ENCODE measurements around the gene ARL4C. TPM values are rescaled to one million over a fixed set of nuclear protein-coding genes. Genes with fewer than 3 reads are reported as not detected.
A peak's percentile ranks its signal among the peaks of the same experiment; 100 is the strongest.

The ARL4C gene
- total and polyA plus RNA-seq, 8 donors, result 15.8 to 28.5 (median 24.2) TPM

- Histone ChIP-seq H3K9me3 (no peaks in the 10 kb centered on the region), H3K27ac (no peak overlapping the region), H3K36me3 (no peaks in the 10 kb centered on the region), H3K4me1 (peaks cover 3 to 14% of the 10 kb centered on the region in 2 donors), H3K27me3 (peaks cover 0 to 20% of the 10 kb centered on the region in 2 donors), H3K4me3 (no peak overlapping the region)
- ATAC-seq (peak; percentile 61), DNase-seq (peak in 2 of 4 donors; percentile 53 to 55)
- intact Hi-C loops (cut with DNase I), result loop anchor here in 1 of 2 donors (5.0 to 10.0 kb wide), 2 partner anchors 363 to 526 kb away; no protein-coding TSS in a partner anchor
- peak; percentile 35 to 55 for TF ChIP-seq CTCF (IDR thresholded peaks at IDR 0.05)
Measured at GRCh38 chr2:234500394-234501006, 3.6 kb upstream of the ARL4C start.

GRCh38 chr2:234497594-234498235 is 834 bp upstream of the ARL4C start:
- no peak for ATAC-seq
- H3K36me3 ChIP-seq, result no peaks in the 10 kb centered on the region
- H3K9me3 ChIP-seq, result no peaks in the 10 kb centered on the region
- TF ChIP-seq CTCF (IDR thresholded peaks at IDR 0.05), result no peak
- intact Hi-C loops (cut with DNase I), result loop anchor here in 1 of 2 donors (5.0 kb wide), 1 partner anchor 205 kb away; no protein-coding TSS in a partner anchor
- peak overlapping the region; percentile 49 to 75 for H3K27ac ChIP-seq
- H3K4me3 ChIP-seq, result peak overlapping the region; percentile 25 to 63
- peaks cover 0 to 39% of the 10 kb centered on the region in 2 donors for H3K27me3 ChIP-seq
- H3K4me1 ChIP-seq, result peaks cover 9 to 32% of the 10 kb centered on the region in 2 donors
- DNase-seq, result no peak

GRCh38 chr2:234496055-234496834 is 636 bp downstream of the ARL4C start:
- Histone ChIP-seq H3K4me3 (peak overlapping the region; percentile 57 to 63), H3K4me1 (peaks cover 9 to 32% of the 10 kb centered on the region in 2 donors), H3K36me3 (no peaks in the 10 kb centered on the region), H3K27ac (peak overlapping the region; percentile 67 to 78), H3K9me3 (no peaks in the 10 kb centered on the region), H3K27me3 (peaks cover 0 to 40% of the 10 kb centered on the region in 2 donors)
- intact Hi-C loops (cut with DNase I), result loop anchor here in 1 of 2 donors (5.0 kb wide), 1 partner anchor 204 kb away; no protein-coding TSS in a partner anchor
- peak; percentile 66 for ATAC-seq
- peak in 3 of 4 donors; percentile 43 to 80 (median 48) for DNase-seq
- no peak for TF ChIP-seq CTCF (IDR thresholded peaks at IDR 0.05)

GRCh38 chr2:234495251-234496054 is 1.4 kb downstream of the ARL4C start:
- intact Hi-C loops (cut with DNase I), result loop anchor here in 1 of 2 donors (5.0 kb wide), 1 partner anchor 203 kb away; no protein-coding TSS in a partner anchor
- peak; percentile 39 for ATAC-seq
- peak in 1 of 4 donors; percentile 13 for DNase-seq
- Histone ChIP-seq H3K9me3 (no peaks in the 10 kb centered on the region), H3K27me3 (peaks cover 0 to 40% of the 10 kb centered on the region in 2 donors), H3K4me3 (peak overlapping the region; percentile 57 to 63), H3K36me3 (no peaks in the 10 kb centered on the region), H3K27ac (peak overlapping the region; percentile 65 to 78), H3K4me1 (peaks cover 9 to 32% of the 10 kb centered on the region in 2 donors)
- no peak for TF ChIP-seq CTCF (IDR thresholded peaks at IDR 0.05)

Data from left lung (tissue), 10 donors.